Thyroid gland (tissue), 4 donors: Measurements from ENCODE around the gene PCTP.

Experiments used
- POLR2A ChIP-seq, 2 donors: fragments of 450-650 bp; IDR thresholded peaks; one replicate each; pipeline ENCODE4 v1.6.1; 2017; ENCODE audit warnings: antibody characterized with exemption in 2 of 2, mild to moderate bottlenecking in 2 of 2, moderate library complexity in 1 of 2
- TF ChIP-seq, protein P1 (sequence below), 6 experiments: fragments of 200-600 bp in 3 of 6; fragments of 450-650 bp in 3 of 6; sonication (generic) in 3 of 6; IDR thresholded peaks; one replicate each; pipeline ENCODE4 v1.5.1; 2016 to 2019; ENCODE audit warnings: antibody characterized with exemption in 6 of 6, mild to moderate bottlenecking in 2 of 6, inconsistent platforms in 1 of 6, moderate library complexity in 1 of 6

- TF ChIP-seq, protein P1, sequence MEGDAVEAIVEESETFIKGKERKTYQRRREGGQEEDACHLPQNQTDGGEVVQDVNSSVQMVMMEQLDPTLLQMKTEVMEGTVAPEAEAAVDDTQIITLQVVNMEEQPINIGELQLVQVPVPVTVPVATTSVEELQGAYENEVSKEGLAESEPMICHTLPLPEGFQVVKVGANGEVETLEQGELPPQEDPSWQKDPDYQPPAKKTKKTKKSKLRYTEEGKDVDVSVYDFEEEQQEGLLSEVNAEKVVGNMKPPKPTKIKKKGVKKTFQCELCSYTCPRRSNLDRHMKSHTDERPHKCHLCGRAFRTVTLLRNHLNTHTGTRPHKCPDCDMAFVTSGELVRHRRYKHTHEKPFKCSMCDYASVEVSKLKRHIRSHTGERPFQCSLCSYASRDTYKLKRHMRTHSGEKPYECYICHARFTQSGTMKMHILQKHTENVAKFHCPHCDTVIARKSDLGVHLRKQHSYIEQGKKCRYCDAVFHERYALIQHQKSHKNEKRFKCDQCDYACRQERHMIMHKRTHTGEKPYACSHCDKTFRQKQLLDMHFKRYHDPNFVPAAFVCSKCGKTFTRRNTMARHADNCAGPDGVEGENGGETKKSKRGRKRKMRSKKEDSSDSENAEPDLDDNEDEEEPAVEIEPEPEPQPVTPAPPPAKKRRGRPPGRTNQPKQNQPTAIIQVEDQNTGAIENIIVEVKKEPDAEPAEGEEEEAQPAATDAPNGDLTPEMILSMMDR (IDR thresholded peaks at IDR 0.05) = no peak
- no peak for TF ChIP-seq POLR2A (IDR thresholded peaks at IDR 0.05)
Observed at GRCh38 chr17:55777471-55777971, 26.7 kb downstream of the PCTP start.
